HTR-8/SVneo (cell line): Measurements from ENCODE around the gene GDF10.
A peak's percentile ranks its signal among the peaks of the same experiment; 100 is the strongest.

ENCODE experiments used
- DNase-seq: peaks from one replicate; pipeline ENCODE4 v3.0.0; 2011; ENCODE audit warnings: low spot score, mixed read lengths; ENCODE audit not compliant: insufficient read length
- FAIRE-seq: peaks from 2 replicates; lab custom pipeline; 2011; peaks lifted over from hg19 to GRCh38; lab: Jason Lieb, UNC

GDF10 gene

GRCh38 chr10:47330366-47330765, 30.4 kb downstream of the GDF10 start:
- FAIRE-seq (no peak), DNase-seq (no peak)

- FAIRE-seq (no peak), DNase-seq (no peak)
These were observed 30.8 kb downstream of the GDF10 start for GRCh38 chr10:47330804-47331203.

- DNase-seq = no peak
- no peak for FAIRE-seq
These were observed 31.5 kb downstream of the GDF10 start for GRCh38 chr10:47331491-47331890.

GRCh38 chr10:47331954-47332353, 32.0 kb downstream of the GDF10 start:
- FAIRE-seq = no peak
- DNase-seq = no peak

- DNase-seq (no peak), FAIRE-seq (no peak)
These were observed 32.4 kb downstream of the GDF10 start for GRCh38 chr10:47332371-47332770.

GRCh38 chr10:47332946-47333345, 32.9 kb downstream of the GDF10 start:
- DNase-seq = no peak

GRCh38 chr10:47333532-47333931, 33.5 kb downstream of the GDF10 start:
- no peak for FAIRE-seq

More at GRCh38 chr10:47332946-47333345, 32.9 kb downstream of the GDF10 start:
- FAIRE-seq = no peak

GRCh38 chr10:47334466-47335295, 34.7 kb downstream of the GDF10 start:
- no peak for FAIRE-seq
- no peak for DNase-seq

More at GRCh38 chr10:47333532-47333931, 33.5 kb downstream of the GDF10 start:
- DNase-seq = no peak

- no peak for FAIRE-seq
These were observed 35.9 kb downstream of the GDF10 start for GRCh38 chr10:47335906-47336305.

GRCh38 chr10:47336387-47337134, 36.6 kb downstream of the GDF10 start:
- FAIRE-seq = no peak
- no peak for DNase-seq

More at GRCh38 chr10:47335906-47336305, 35.9 kb downstream of the GDF10 start:
- DNase-seq = no peak

- DNase-seq (no peak), FAIRE-seq (no peak)
These were observed 37.3 kb downstream of the GDF10 start for GRCh38 chr10:47337310-47337709.

GRCh38 chr10:47339186-47339735, 39.3 kb downstream of the GDF10 start:
- DNase-seq (no peak), FAIRE-seq (no peak)

- DNase-seq (no peak), FAIRE-seq (no peak)
These were observed 40.0 kb downstream of the GDF10 start for GRCh38 chr10:47339759-47340607.

GRCh38 chr10:47340608-47341170, 40.7 kb downstream of the GDF10 start:
- DNase-seq = peak; percentile 78
- no peak for FAIRE-seq

- no peak for DNase-seq
- no peak for FAIRE-seq
These were observed 45.2 kb downstream of the GDF10 start for GRCh38 chr10:47344996-47345870.

- FAIRE-seq = no peak
- DNase-seq = no peak
These were observed 46.7 kb downstream of the GDF10 start for GRCh38 chr10:47346581-47347302.

GRCh38 chr10:47347303-47347675, 47.3 kb downstream of the GDF10 start:
- DNase-seq = no peak
- no peak for FAIRE-seq

GRCh38 chr10:47348138-47348651, 48.2 kb downstream of the GDF10 start, which contains the start of gene RBP3:
TSS of gene RBP3 (plus strand) at chr10:47348363. CDS start at chr10:47348485, 122 bp downstream.
- FAIRE-seq (no peak), DNase-seq (no peak)
